Endometrial microvascular endothelial cells (primary cell): ENCODE measurements around the gene FHOD1. TPM values are rescaled to one million over a fixed set of nuclear protein-coding genes. Genes with fewer than 3 reads are reported as not detected.

Source experiments
- in situ Hi-C: cut with HindIII; loops from 2 replicates; pipeline ENCODE4 v1.10.0; 2017; ENCODE audit warnings: low sequenced_read_pairs, low pct_unique_long_range_greater_than_20kb; ENCODE audit errors: inconsistent ontology term
- total RNA-seq: library from RNA; depleted of rRNA; stranded (reverse); fragments of >200 nt; gene quantifications from one replicate; pipeline ENCODE4 v1.2.3, GENCODE V29; 2015; ENCODE audit errors: inconsistent ontology term

FHOD1 gene
- total RNA-seq: 57.5 TPM

- in situ Hi-C loops: no loop called here
These were observed at the start of gene FHOD1 for GRCh38 chr16:67247192-67248072. TSS of gene FHOD1 (minus strand) at chr16:67247481. CDS start at chr16:67247410, 71 bp downstream.

GRCh38 chr16:67296420-67296819 is 49.1 kb upstream of the FHOD1 start:
- in situ Hi-C loops: loop anchor here (25.0 kb wide), 1 partner anchor 159 kb away; no protein-coding TSS in a partner anchor

- in situ Hi-C loops: loop anchor here (25.0 kb wide), 1 partner anchor 158 kb away; no protein-coding TSS in a partner anchor
These were observed 47.7 kb upstream of the FHOD1 start for GRCh38 chr16:67294938-67295361.

- in situ Hi-C loops: loop anchor here (25.0 kb wide), 1 partner anchor 157 kb away; no protein-coding TSS in a partner anchor
These were observed 47.0 kb upstream of the FHOD1 start for GRCh38 chr16:67294171-67294757.

- in situ Hi-C loops: loop anchor here (25.0 kb wide), 1 partner anchor 154 kb away; no protein-coding TSS in a partner anchor
These were observed 44.2 kb upstream of the FHOD1 start for GRCh38 chr16:67291461-67291860.

GRCh38 chr16:67287960-67288359 is 40.7 kb upstream of the FHOD1 start:
- in situ Hi-C loops: loop anchor here (25.0 kb wide), 1 partner anchor 151 kb away; no protein-coding TSS in a partner anchor

- in situ Hi-C loops: loop anchor here (25.0 kb wide), 1 partner anchor 149 kb away; no protein-coding TSS in a partner anchor
These were observed 39.4 kb upstream of the FHOD1 start for GRCh38 chr16:67286441-67287235.

GRCh38 chr16:67284699-67285646 is 37.7 kb upstream of the FHOD1 start:
- in situ Hi-C loops: loop anchor here (25.0 kb wide), 1 partner anchor 148 kb away; no protein-coding TSS in a partner anchor

GRCh38 chr16:67283826-67284555 is 36.7 kb upstream of the FHOD1 start:
- in situ Hi-C loops: loop anchor here (25.0 kb wide), 1 partner anchor 147 kb away; no protein-coding TSS in a partner anchor

GRCh38 chr16:67283039-67283825 is 36.0 kb upstream of the FHOD1 start:
- in situ Hi-C loops: loop anchor here (25.0 kb wide), 1 partner anchor 146 kb away; no protein-coding TSS in a partner anchor

GRCh38 chr16:67282447-67282805 is 35.1 kb upstream of the FHOD1 start:
- in situ Hi-C loops: loop anchor here (25.0 kb wide), 1 partner anchor 145 kb away; no protein-coding TSS in a partner anchor

GRCh38 chr16:67281536-67282446 is 34.5 kb upstream of the FHOD1 start:
- in situ Hi-C loops: loop anchor here (25.0 kb wide), 1 partner anchor 144 kb away; no protein-coding TSS in a partner anchor

- in situ Hi-C loops: loop anchor here (25.0 kb wide), 1 partner anchor 143 kb away; no protein-coding TSS in a partner anchor
These were observed 33.1 kb upstream of the FHOD1 start for GRCh38 chr16:67280090-67281015.
